NCI-H187 (cell line): ENCODE data around the gene ITGA11.

Experiments used
- DNase-seq, 2 experiments: peaks; one replicate each; lab custom pipeline; 2025; lab: John Stamatoyannopoulos, UW

The ITGA11 gene

GRCh38 chr15:68353421-68354135 lies 78.4 kb downstream of the ITGA11 start:
- DNase-seq: no peak

GRCh38 chr15:68352401-68353062 lies 79.4 kb downstream of the ITGA11 start:
- DNase-seq: no peak

GRCh38 chr15:68349151-68349550 lies 82.8 kb downstream of the ITGA11 start:
- DNase-seq: no peak

GRCh38 chr15:68348606-68349005 lies 83.4 kb downstream of the ITGA11 start:
- no peak for DNase-seq

- DNase-seq: no peak
These were observed 83.9 kb downstream of the ITGA11 start for GRCh38 chr15:68348081-68348480.

GRCh38 chr15:68347392-68347791 lies 84.6 kb downstream of the ITGA11 start:
- no peak for DNase-seq

GRCh38 chr15:68346979-68347378 lies 85.0 kb downstream of the ITGA11 start:
- DNase-seq: no peak

GRCh38 chr15:68345481-68345880 lies 86.5 kb downstream of the ITGA11 start:
- DNase-seq: no peak

- no peak for DNase-seq
These were observed 87.4 kb downstream of the ITGA11 start for GRCh38 chr15:68344600-68344999.

- DNase-seq: no peak
These were observed 88.3 kb downstream of the ITGA11 start for GRCh38 chr15:68343579-68344225.

- DNase-seq: no peak
These were observed 89.9 kb downstream of the ITGA11 start for GRCh38 chr15:68341760-68342725.

- DNase-seq: no peak
These were observed 91.0 kb downstream of the ITGA11 start for GRCh38 chr15:68340726-68341671.

- DNase-seq: no peak
These were observed 92.5 kb downstream of the ITGA11 start for GRCh38 chr15:68339481-68339880.

- DNase-seq: no peak
These were observed 94.1 kb downstream of the ITGA11 start for GRCh38 chr15:68337826-68338225.

GRCh38 chr15:68336516-68336915 lies 95.4 kb downstream of the ITGA11 start:
- DNase-seq: no peak

GRCh38 chr15:68335655-68336054 lies 96.3 kb downstream of the ITGA11 start:
- DNase-seq: no peak

- no peak for DNase-seq
These were observed 96.7 kb downstream of the ITGA11 start for GRCh38 chr15:68335251-68335650.

- no peak for DNase-seq
These were observed 97.3 kb downstream of the ITGA11 start for GRCh38 chr15:68334661-68335124.

- no peak for DNase-seq
These were observed 98.0 kb downstream of the ITGA11 start for GRCh38 chr15:68333775-68334470.

GRCh38 chr15:68332266-68332665 lies 99.7 kb downstream of the ITGA11 start:
- DNase-seq: no peak
